Breast epithelium (tissue), 3 donors: ENCODE data around the gene SCAMP5.

Source experiments
- POLR2A ChIP-seq: fragments of 450-650 bp; IDR thresholded peaks from one replicate; pipeline ENCODE4 v1.6.1; 2016; ENCODE audit warnings: antibody characterized with exemption, mild to moderate bottlenecking, moderate library complexity
- POLR2AphosphoS5 ChIP-seq, 3 donors: sonication (generic); formaldehyde crosslinking; IDR thresholded peaks; one replicate each; pipeline ENCODE4 v1.6.1; 2017; ENCODE audit warnings: antibody characterized with exemption in 3 of 3
- TF ChIP-seq, protein P1 (sequence below), 3 donors: fragments of 450-650 bp; IDR thresholded peaks; one replicate each; pipeline ENCODE4 v1.5.1; 2016 to 2017; ENCODE audit warnings: antibody characterized with exemption in 3 of 3, mild to moderate bottlenecking in 3 of 3, moderate library complexity in 3 of 3

DNA sequence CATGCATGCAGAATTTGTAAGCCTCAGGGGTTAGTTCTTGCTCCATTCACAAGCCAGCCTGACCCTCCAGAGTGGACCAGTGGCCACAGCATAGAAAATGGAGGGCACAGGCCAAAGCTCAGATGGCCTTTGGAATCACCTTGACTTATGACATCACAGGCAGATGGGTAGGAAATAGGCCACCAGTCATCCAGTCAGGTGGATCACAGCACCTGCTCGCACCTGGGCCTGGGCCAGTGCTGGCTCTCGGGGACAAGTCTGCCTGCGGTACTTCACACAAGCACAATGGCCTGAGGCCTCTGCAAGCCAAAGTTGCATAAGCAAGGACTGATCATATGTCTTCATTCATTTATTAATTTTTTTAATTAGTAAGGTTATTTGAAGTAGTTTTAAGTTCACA, 67.3 kb downstream of the SCAMP5 start:
- TF ChIP-seq POLR2A (no peak), POLR2AphosphoS5 (IDR thresholded peaks at IDR 0.05) (no peak)
- TF ChIP-seq, protein P1, sequence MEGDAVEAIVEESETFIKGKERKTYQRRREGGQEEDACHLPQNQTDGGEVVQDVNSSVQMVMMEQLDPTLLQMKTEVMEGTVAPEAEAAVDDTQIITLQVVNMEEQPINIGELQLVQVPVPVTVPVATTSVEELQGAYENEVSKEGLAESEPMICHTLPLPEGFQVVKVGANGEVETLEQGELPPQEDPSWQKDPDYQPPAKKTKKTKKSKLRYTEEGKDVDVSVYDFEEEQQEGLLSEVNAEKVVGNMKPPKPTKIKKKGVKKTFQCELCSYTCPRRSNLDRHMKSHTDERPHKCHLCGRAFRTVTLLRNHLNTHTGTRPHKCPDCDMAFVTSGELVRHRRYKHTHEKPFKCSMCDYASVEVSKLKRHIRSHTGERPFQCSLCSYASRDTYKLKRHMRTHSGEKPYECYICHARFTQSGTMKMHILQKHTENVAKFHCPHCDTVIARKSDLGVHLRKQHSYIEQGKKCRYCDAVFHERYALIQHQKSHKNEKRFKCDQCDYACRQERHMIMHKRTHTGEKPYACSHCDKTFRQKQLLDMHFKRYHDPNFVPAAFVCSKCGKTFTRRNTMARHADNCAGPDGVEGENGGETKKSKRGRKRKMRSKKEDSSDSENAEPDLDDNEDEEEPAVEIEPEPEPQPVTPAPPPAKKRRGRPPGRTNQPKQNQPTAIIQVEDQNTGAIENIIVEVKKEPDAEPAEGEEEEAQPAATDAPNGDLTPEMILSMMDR (IDR thresholded peaks at IDR 0.05) = no peak
